ENCODE results near the gene MRPL40. TPM values are rescaled to one million over a fixed set of nuclear protein-coding genes. Genes with fewer than 3 reads are reported as not detected.

MRPL40 gene
- total RNA-seq, 1 donor from 2014 or later = 24.0 TPM

GRCh38 chr22:19387575-19387974 lies 44.8 kb upstream of the MRPL40 start:
- no peak for DNase-seq
- no peak overlapping the region for H3K27ac Mint-ChIP-seq
- no peak for ATAC-seq (ENCODE audit: low read depth)
- H3K36me3 Mint-ChIP-seq (ENCODE audit: low read depth) = peaks cover 84% of the 10 kb centered on the region
- no peak for TF ChIP-seq CTCF (IDR thresholded peaks at IDR 0.05)
- no peaks in the 10 kb centered on the region for H3K4me1 Mint-ChIP-seq
- no peaks in the 10 kb centered on the region for H3K27me3 Mint-ChIP-seq
- POLR2A ChIA-PET = no interaction called here
- intact Hi-C loops (cut with micrococcal nuclease) = no loop called here
- CTCF ChIA-PET = no interaction called here
- no peak overlapping the region for H3K4me3 Mint-ChIP-seq
- H3K9me3 Mint-ChIP-seq = no peaks in the 10 kb centered on the region

GRCh38 chr22:19393704-19394103 lies 38.6 kb upstream of the MRPL40 start:
- intact Hi-C loops (cut with micrococcal nuclease) = loop anchor here (5.0 kb wide), 1 partner anchor 239 kb away; no protein-coding TSS in a partner anchor
- H3K4me1 Mint-ChIP-seq = no peaks in the 10 kb centered on the region
- no peaks in the 10 kb centered on the region for H3K27me3 Mint-ChIP-seq
- CTCF ChIA-PET = interaction anchor here (1.1 to 1.3 kb wide), 3 partner anchors 10 to 236 kb away, joined by 3 to 5 read pairs (median 3); no protein-coding TSS in a partner anchor
- H3K27ac Mint-ChIP-seq = no peak overlapping the region
- H3K4me3 Mint-ChIP-seq = no peak overlapping the region
- no peak for TF ChIP-seq CTCF (IDR thresholded peaks at IDR 0.05)
- no peak for DNase-seq
- no peak for ATAC-seq (ENCODE audit: low read depth)
- peaks cover 83% of the 10 kb centered on the region for H3K36me3 Mint-ChIP-seq (ENCODE audit: low read depth)
- POLR2A ChIA-PET = interaction anchor here (1.1 kb wide), 1 partner anchor 38 kb away, joined by 4 read pairs; the partner anchor contains the start of gene HIRA
- no peaks in the 10 kb centered on the region for H3K9me3 Mint-ChIP-seq

- H3K9me3 Mint-ChIP-seq = no peaks in the 10 kb centered on the region
- H3K27ac Mint-ChIP-seq = no peak overlapping the region
Observed at GRCh38 chr22:19394274-19395050, 37.9 kb upstream of the MRPL40 start.

GRCh38 chr22:19395276-19395675 lies 37.1 kb upstream of the MRPL40 start:
- intact Hi-C loops (cut with micrococcal nuclease) = no loop called here
- Mint-ChIP-seq H3K4me3 (no peak overlapping the region), H3K27ac (no peak overlapping the region), H3K36me3 (ENCODE audit: low read depth) (peaks cover 76% of the 10 kb centered on the region), H3K9me3 (no peaks in the 10 kb centered on the region), H3K4me1 (no peaks in the 10 kb centered on the region), H3K27me3 (no peaks in the 10 kb centered on the region)
- ATAC-seq (ENCODE audit: low read depth) (no peak), DNase-seq (no peak)
- ChIA-PET POLR2A (interaction anchor here (0.5 kb wide), 1 partner anchor 1764 kb away, joined by 6 read pairs; no protein-coding TSS in a partner anchor), CTCF (interaction anchor here (1.0 kb wide), 1 partner anchor 99 kb away, joined by 3 read pairs; no protein-coding TSS in a partner anchor)
- no peak for TF ChIP-seq CTCF (IDR thresholded peaks at IDR 0.05)

More at GRCh38 chr22:19394274-19395050, 37.9 kb upstream of the MRPL40 start:
- no peak overlapping the region for H3K4me3 Mint-ChIP-seq
- no peaks in the 10 kb centered on the region for H3K4me1 Mint-ChIP-seq
- H3K27me3 Mint-ChIP-seq = no peaks in the 10 kb centered on the region
- peaks cover 79% of the 10 kb centered on the region for H3K36me3 Mint-ChIP-seq (ENCODE audit: low read depth)
- DNase-seq = no peak
- no peak for TF ChIP-seq CTCF (IDR thresholded peaks at IDR 0.05)
- ATAC-seq (ENCODE audit: low read depth) = no peak
- ChIA-PET CTCF (interaction anchor here (1.1 to 1.3 kb wide), 3 partner anchors 9 to 236 kb away, joined by 3 to 5 read pairs (median 3); no protein-coding TSS in a partner anchor), POLR2A (interaction anchor here (0.5 to 1.1 kb wide), 2 partner anchors 37 to 1763 kb away, joined by 4 to 6 read pairs; partner anchors contain the start of gene HIRA)
- intact Hi-C loops (cut with micrococcal nuclease) = loop anchor here (5.0 kb wide), 1 partner anchor 238 kb away; no protein-coding TSS in a partner anchor

- no peak overlapping the region for H3K27ac Mint-ChIP-seq
- CTCF ChIA-PET = no interaction called here
- no peaks in the 10 kb centered on the region for H3K9me3 Mint-ChIP-seq
- H3K4me1 Mint-ChIP-seq = no peaks in the 10 kb centered on the region
- H3K36me3 Mint-ChIP-seq (ENCODE audit: low read depth) = peaks cover 80% of the 10 kb centered on the region
- no peak overlapping the region for H3K4me3 Mint-ChIP-seq
- ATAC-seq (ENCODE audit: low read depth) (no peak), DNase-seq (no peak)
- POLR2A ChIA-PET = no interaction called here
- no peaks in the 10 kb centered on the region for H3K27me3 Mint-ChIP-seq
- no peak for TF ChIP-seq CTCF (IDR thresholded peaks at IDR 0.05)
- intact Hi-C loops (cut with micrococcal nuclease) = no loop called here
Observed at GRCh38 chr22:19396561-19396933, 35.8 kb upstream of the MRPL40 start.

Data from activated B cell treated with CpG ODN at 0.5 μM for 24 hours (primary cell).